C4-2B (cell line): ENCODE results near the gene PLPP3.

Experiments used
- CTCF ChIP-seq: fragments of 450-650 bp; conservative IDR thresholded peaks from 2 replicates; pipeline ENCODE4 v1.5.1; 2017; ENCODE audit warnings: mild to moderate bottlenecking
- ZFX ChIP-seq: fragments of 450-650 bp; IDR thresholded peaks from 2 replicates; pipeline ENCODE4 v1.6.1; 2017

- TF ChIP-seq CTCF: no peak
- no peak for TF ChIP-seq ZFX
Observed at GRCh38 chr1:56505792-56506743, 73.3 kb downstream of the PLPP3 start.
